ENCODE results near the gene AZGP1. TPM values are rescaled to one million over a fixed set of nuclear protein-coding genes. Genes with fewer than 3 reads are reported as not detected.
"Not testable (repeated sequence)": the region's sequence is repeated elsewhere in the genome, so short reads cannot be mapped to it uniquely, and the experiment has no call there.

The AZGP1 gene
- total and polyA plus RNA-seq, 9 donors, result 0.31 to 3.2 (median 0.83) TPM

DNA sequence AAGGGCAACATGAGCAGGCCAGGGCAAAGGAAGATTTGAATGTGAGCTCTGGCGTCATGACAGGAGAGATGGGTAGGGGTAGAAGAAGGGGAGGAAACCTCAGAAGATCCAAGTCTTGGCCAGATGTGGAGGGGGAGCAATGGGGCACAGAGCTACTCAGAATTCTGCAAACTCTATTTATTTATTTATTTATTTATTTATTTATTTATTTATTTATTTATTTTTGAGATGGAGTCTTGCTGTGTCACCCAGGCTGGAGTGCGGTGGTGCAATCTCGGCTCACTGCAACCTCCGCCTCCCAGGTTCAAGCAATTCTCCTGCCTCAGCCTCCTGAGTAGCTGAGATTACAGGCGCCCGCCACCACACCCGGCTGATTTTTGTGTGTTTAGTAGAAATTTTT is 21.2 kb downstream of the AZGP1 start:
- H3K4me3 ChIP-seq (ENCODE audit: low read length); H3K27me3 ChIP-seq (ENCODE audit: control insufficient read depth, insufficient read depth, low read length); DNase-seq; H3K4me1 ChIP-seq (ENCODE audit: control insufficient read depth, insufficient read depth, low read length); H3K9me3 ChIP-seq (replicated peaks; ENCODE audit: control insufficient read depth, low read depth, low read length); H3K27ac ChIP-seq (ENCODE audit: low read length); H3K36me3 ChIP-seq (ENCODE audit: control insufficient read depth, insufficient read depth, low read length): not testable (repeated sequence)
- no CpG with 5 or more reads among the region's 7 CpGs for WGBS (ENCODE audit: insufficient coverage)

DNA sequence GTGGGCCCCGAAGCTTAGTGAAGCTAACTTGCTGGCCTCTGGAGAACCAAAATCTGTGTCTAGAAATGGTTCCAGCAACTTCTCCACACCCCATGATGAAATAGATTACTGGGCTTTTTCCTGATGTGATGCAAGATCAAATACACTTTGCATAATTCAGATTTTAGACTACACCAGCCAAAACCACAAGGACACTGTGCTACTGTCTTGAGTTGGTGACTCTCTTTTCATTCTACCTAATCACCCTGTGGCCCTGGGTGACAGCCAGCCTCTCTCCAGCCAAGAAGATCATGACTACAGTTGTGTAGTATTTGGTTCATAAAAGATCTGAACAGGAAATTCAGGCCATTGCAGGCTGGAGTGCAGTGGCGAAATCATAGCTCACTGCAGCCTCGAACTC is 22.2 kb downstream of the AZGP1 start:
- WGBS (ENCODE audit: insufficient coverage), result 33% methylated on average over 1 of the region's 3 CpGs
- Histone ChIP-seq H3K9me3 (replicated peaks; ENCODE audit: control insufficient read depth, low read depth, low read length) (peaks cover 3% of the 10 kb centered on the region), H3K27ac (ENCODE audit: low read length) (no peak overlapping the region), H3K4me3 (ENCODE audit: low read length) (no peak overlapping the region), H3K4me1 (ENCODE audit: control insufficient read depth, insufficient read depth, low read length) (no peaks in the 10 kb centered on the region), H3K36me3 (ENCODE audit: control insufficient read depth, insufficient read depth, low read length) (no peaks in the 10 kb centered on the region), H3K27me3 (ENCODE audit: control insufficient read depth, insufficient read depth, low read length) (peaks cover 2% of the 10 kb centered on the region)
- no peak for DNase-seq

DNA sequence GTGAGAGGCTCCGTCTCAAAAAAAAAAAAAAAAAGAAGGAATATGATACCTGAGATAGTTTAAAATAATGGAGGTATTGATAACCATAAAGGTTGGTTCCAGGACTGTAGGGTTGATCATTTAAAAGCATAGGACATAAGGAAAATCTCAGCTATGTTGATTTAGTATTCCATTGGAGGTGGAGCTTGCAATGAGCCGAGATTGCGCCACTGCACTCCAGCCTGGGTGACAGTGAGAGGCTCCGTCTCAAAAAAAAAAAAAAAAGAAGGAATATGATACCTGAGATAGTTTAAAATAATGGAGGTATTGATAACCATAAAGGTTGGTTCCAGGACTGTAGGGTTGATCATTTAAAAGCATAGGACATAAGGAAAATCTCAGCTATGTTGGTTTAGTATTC is 23.2 kb downstream of the AZGP1 start:
- H3K36me3 ChIP-seq (ENCODE audit: control insufficient read depth, insufficient read depth, low read length); H3K9me3 ChIP-seq (replicated peaks; ENCODE audit: control insufficient read depth, low read depth, low read length); H3K4me3 ChIP-seq (ENCODE audit: low read length); H3K4me1 ChIP-seq (ENCODE audit: control insufficient read depth, insufficient read depth, low read length); H3K27ac ChIP-seq (ENCODE audit: low read length); H3K27me3 ChIP-seq (ENCODE audit: control insufficient read depth, insufficient read depth, low read length); DNase-seq: not testable (repeated sequence)
- no CpG with 5 or more reads among the region's 4 CpGs for WGBS (ENCODE audit: insufficient coverage)

DNA sequence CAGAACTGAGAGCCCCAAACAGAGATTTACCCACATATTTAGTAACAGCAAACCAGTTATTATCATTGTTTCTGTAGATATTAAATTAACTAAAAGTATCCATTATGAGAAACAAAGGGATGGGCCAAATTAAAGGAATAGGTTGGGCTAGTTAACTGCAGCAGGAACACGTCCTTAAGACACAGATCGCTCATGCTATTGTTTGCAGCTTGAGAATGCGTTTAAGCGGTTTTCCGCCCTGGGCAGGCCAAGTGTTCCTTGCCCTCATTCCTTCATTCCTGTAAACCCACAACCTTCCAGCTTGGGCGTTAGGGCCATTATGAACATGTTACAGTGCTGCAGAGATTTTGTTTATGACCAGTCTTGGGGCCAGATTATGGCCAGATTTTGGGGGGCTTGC is 25.0 kb downstream of the AZGP1 start:
- not testable (repeated sequence) for H3K9me3 ChIP-seq (replicated peaks; ENCODE audit: control insufficient read depth, low read depth, low read length); H3K4me1 ChIP-seq (ENCODE audit: control insufficient read depth, insufficient read depth, low read length); H3K36me3 ChIP-seq (ENCODE audit: control insufficient read depth, insufficient read depth, low read length); H3K27me3 ChIP-seq (ENCODE audit: control insufficient read depth, insufficient read depth, low read length); H3K27ac ChIP-seq (ENCODE audit: low read length); H3K4me3 ChIP-seq (ENCODE audit: low read length); DNase-seq
- 93% methylated on average over 5 of the region's 6 CpGs for WGBS (ENCODE audit: insufficient coverage)

DNA sequence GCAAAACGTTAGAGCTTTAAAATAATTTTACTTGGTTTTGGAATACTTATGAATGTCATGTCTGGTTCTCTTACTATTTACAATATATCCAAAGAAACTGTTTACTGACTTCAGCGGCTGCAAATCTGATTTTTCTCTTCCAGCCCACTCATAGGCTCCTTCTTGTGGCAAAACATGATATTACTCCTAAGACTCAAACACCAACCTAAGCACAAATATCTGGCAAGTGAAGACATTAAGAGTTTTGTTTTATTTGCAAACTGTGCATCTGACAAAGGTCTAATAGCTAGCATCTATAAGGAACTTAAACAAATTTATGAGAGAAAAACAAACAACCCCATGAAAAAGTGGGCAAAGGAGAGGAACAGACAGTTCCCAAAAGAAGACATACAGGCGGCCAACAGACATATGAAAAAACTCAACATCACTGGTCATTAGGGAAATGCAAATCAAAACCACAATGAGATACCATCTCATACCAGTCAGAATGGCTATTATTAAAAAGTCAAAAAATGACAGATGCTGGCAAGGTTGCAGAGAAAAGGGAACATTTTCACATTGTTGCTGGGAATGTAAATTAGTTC is 26.1 kb downstream of the AZGP1 start:
- H3K9me3 ChIP-seq (replicated peaks; ENCODE audit: control insufficient read depth, low read depth, low read length), result peaks cover 3% of the 10 kb centered on the region
- H3K27ac ChIP-seq (ENCODE audit: low read length), result no peak overlapping the region
- no peaks in the 10 kb centered on the region for H3K36me3 ChIP-seq (ENCODE audit: control insufficient read depth, insufficient read depth, low read length)
- no CpG with 5 or more reads among the region's 3 CpGs for WGBS (ENCODE audit: insufficient coverage)
- H3K4me3 ChIP-seq (ENCODE audit: low read length), result no peak overlapping the region
- DNase-seq, result peak; percentile 7
- no peaks in the 10 kb centered on the region for H3K27me3 ChIP-seq (ENCODE audit: control insufficient read depth, insufficient read depth, low read length)
- no peaks in the 10 kb centered on the region for H3K4me1 ChIP-seq (ENCODE audit: control insufficient read depth, insufficient read depth, low read length)

DNA sequence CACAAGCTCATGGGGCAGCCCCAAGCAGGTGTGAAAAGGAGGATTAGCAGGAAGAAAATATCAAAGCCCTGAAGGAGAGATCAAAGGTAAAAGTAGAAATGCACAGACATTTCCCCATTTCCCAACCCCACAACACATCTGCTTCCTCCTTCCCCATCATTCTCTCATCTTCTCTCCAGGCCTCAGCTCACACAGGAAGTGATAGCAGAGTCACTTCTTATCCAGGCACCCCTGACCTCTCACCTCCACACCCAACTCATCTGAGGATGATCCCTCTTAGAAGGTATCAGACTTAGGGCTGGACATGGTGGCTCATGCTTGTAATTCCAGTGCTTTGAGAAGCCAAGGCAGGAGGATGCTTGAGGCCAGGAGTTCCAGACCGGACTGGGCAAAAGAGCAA is 28.2 kb downstream of the AZGP1 start:
- no peak overlapping the region for H3K27ac ChIP-seq (ENCODE audit: low read length)
- H3K9me3 ChIP-seq (replicated peaks; ENCODE audit: control insufficient read depth, low read depth, low read length), result peaks cover 3% of the 10 kb centered on the region
- 80% methylated on average over 1 of the region's 1 CpG for WGBS (ENCODE audit: insufficient coverage)
- no peaks in the 10 kb centered on the region for H3K36me3 ChIP-seq (ENCODE audit: control insufficient read depth, insufficient read depth, low read length)
- H3K4me1 ChIP-seq (ENCODE audit: control insufficient read depth, insufficient read depth, low read length), result no peaks in the 10 kb centered on the region
- H3K4me3 ChIP-seq (ENCODE audit: low read length), result no peak overlapping the region
- no peak for DNase-seq
- H3K27me3 ChIP-seq (ENCODE audit: control insufficient read depth, insufficient read depth, low read length), result peaks cover 2% of the 10 kb centered on the region

DNA sequence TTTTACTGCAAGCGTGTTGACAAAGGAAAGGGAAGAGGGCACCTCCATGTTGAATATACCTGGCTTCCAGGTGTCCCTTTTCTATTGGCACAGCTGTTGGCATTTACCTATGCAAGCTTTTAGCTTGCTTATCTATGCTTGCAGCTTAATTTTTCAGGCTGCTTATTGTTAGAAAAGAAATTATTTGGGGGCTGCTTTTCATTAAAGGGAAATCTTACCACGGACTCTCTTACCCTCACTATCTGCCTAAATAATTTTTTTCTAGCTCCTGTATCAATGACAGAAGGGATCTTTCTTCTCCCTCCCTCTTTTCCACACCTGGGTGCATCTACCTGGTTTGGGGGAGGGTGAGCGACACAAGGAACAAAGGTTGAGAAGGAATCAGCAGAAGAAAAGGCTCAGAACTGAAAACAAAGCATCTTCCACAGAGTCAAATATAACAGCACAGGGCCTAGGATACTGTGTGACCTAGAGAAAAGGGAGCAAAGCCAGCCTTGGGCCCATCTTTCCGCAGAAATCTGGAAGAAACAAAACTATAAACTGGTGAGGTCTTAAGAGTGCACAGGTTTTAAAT is 31.2 kb downstream of the AZGP1 start:
- Histone ChIP-seq H3K27ac (ENCODE audit: low read length) (no peak overlapping the region), H3K36me3 (ENCODE audit: control insufficient read depth, insufficient read depth, low read length) (no peaks in the 10 kb centered on the region), H3K9me3 (replicated peaks; ENCODE audit: control insufficient read depth, low read depth, low read length) (no peaks in the 10 kb centered on the region), H3K27me3 (ENCODE audit: control insufficient read depth, insufficient read depth, low read length) (peaks cover 2% of the 10 kb centered on the region), H3K4me3 (ENCODE audit: low read length) (no peak overlapping the region), H3K4me1 (ENCODE audit: control insufficient read depth, insufficient read depth, low read length) (no peaks in the 10 kb centered on the region)
- WGBS (ENCODE audit: insufficient coverage), result 0% methylated on average over 1 of the region's 4 CpGs
- DNase-seq, result no peak

DNA sequence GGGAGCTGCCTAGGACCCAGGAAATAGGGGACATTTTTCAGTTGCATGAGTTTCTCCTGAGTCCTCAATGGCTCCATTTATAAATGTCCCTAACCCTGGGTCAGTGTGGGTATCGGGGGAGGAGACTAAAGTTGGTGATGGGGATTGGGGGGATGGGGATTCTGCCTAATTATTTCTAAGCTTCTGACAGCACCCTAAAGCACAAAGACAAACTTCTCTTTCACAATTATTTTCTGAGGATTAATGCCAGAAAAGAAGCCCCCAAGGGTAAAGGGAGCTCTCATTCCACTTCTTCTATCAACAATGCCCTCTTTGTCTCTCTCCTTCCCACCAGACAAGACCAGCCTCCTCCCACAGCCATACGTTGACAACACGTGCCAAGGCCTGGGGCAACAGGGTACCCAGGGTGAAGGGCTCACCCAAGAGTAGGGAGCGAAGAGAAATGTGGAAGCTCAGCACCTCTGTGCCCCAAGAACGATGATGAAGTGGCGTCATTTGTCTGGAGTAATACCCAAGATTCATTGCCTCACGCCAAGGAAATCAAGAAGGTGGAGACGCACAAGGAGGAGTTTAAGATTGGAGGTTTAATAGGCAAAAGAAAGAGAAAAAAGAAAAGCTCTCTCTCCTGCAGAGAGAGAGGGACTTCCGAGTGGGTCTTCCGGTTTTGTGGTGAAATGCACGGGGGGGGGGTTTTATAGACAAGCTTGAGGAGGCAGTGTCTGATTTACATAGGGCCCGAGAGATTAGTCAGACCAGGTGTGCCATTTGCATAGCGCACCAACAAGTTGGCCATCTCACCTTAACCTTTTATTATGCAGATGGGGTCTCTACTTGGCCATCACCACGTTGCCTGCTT is 32.0 kb downstream of the AZGP1 start:
- H3K27me3 ChIP-seq (ENCODE audit: control insufficient read depth, insufficient read depth, low read length), result peaks cover 2% of the 10 kb centered on the region
- peaks cover 3% of the 10 kb centered on the region for H3K9me3 ChIP-seq (replicated peaks; ENCODE audit: control insufficient read depth, low read depth, low read length)
- WGBS (ENCODE audit: insufficient coverage), result 29% methylated on average over 6 of the region's 14 CpGs
- H3K36me3 ChIP-seq (ENCODE audit: control insufficient read depth, insufficient read depth, low read length), result no peaks in the 10 kb centered on the region
- H3K4me3 ChIP-seq (ENCODE audit: low read length), result no peak overlapping the region
- H3K27ac ChIP-seq (ENCODE audit: low read length), result no peak overlapping the region
- no peaks in the 10 kb centered on the region for H3K4me1 ChIP-seq (ENCODE audit: control insufficient read depth, insufficient read depth, low read length)
- peak; percentile 4 for DNase-seq

DNA sequence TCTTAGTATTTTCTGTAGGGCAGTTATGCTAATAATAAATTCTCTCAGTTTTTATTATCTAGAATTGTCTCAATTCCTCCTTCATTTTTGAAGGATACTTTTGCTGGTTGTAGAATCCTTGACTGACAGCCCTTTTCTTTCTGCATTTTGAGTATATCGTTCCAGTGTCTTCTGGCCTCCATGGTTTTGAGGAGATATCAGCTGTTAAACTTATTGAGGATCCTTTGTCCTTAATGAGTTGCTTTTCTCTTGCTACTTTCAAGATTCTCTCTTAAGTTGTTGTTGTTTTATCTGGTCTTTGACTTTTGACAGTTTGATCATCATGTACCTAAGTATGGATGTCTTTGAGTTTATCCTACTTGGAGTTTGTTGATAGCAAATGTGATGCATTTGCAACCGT is 37.5 kb downstream of the AZGP1 start:
- no peaks in the 10 kb centered on the region for H3K27me3 ChIP-seq (ENCODE audit: control insufficient read depth, insufficient read depth, low read length)
- no peaks in the 10 kb centered on the region for H3K36me3 ChIP-seq (ENCODE audit: control insufficient read depth, insufficient read depth, low read length)
- no peaks in the 10 kb centered on the region for H3K4me1 ChIP-seq (ENCODE audit: control insufficient read depth, insufficient read depth, low read length)
- no peak overlapping the region for H3K4me3 ChIP-seq (ENCODE audit: low read length)
- WGBS (ENCODE audit: insufficient coverage), result no CpG with 5 or more reads among the region's 2 CpGs
- H3K27ac ChIP-seq (ENCODE audit: low read length), result no peak overlapping the region
- peaks cover 3% of the 10 kb centered on the region for H3K9me3 ChIP-seq (replicated peaks; ENCODE audit: control insufficient read depth, low read depth, low read length)
- DNase-seq, result no peak

DNA sequence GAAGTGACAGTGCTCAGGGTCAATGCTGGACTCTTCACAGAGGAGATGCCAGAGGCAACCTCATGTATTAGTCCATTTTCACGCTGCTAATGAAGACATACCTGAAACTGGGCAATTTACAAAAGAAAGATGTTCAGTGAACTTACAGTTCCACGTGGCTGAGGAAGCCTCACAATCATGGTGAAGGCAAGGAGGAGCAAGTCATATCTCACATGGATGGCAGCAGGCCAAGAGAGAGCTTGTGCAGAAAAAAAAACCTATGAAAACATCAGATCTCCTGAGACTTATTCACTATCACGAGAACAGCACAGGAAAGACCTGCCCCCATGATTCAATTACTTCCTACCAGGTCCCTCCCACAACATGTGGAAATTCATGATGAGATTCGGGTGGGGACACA is 40.8 kb downstream of the AZGP1 start:
- H3K4me3 ChIP-seq (ENCODE audit: low read length); H3K4me1 ChIP-seq (ENCODE audit: control insufficient read depth, insufficient read depth, low read length); DNase-seq; H3K36me3 ChIP-seq (ENCODE audit: control insufficient read depth, insufficient read depth, low read length); H3K9me3 ChIP-seq (replicated peaks; ENCODE audit: control insufficient read depth, low read depth, low read length); H3K27ac ChIP-seq (ENCODE audit: low read length); H3K27me3 ChIP-seq (ENCODE audit: control insufficient read depth, insufficient read depth, low read length): not testable (repeated sequence)
- 30% methylated on average over 3 of the region's 4 CpGs for WGBS (ENCODE audit: insufficient coverage)
